PFSK-1 (cell line): ENCODE results near the gene PRR36.

Source experiments
- POLR2AphosphoS5 ChIP-seq: IDR thresholded peaks from 2 replicates; pipeline ENCODE4 v1.6.1; 2012; ENCODE audit warnings: low read depth, mild to moderate bottlenecking, control low read depth, low read length, moderate library complexity
- REST ChIP-seq, 2 experiments: IDR thresholded peaks; 2 replicates each; pipeline versions ENCODE4 v1.6.1 to v1.8.0; 2011 to 2012; ENCODE audit warnings: low read depth in 2 of 2, low read length in 2 of 2, control low read depth in 1 of 2, inconsistent platforms in 1 of 2, mild to moderate bottlenecking in 1 of 2, moderate library complexity in 1 of 2; ENCODE audit not compliant: insufficient read depth in 1 of 2
- TAF1 ChIP-seq: IDR thresholded peaks from 2 replicates; pipeline ENCODE4 v1.6.1; 2012; ENCODE audit warnings: low read length, control low read depth, borderline replicate concordance; ENCODE audit not compliant: insufficient read depth

DNA sequence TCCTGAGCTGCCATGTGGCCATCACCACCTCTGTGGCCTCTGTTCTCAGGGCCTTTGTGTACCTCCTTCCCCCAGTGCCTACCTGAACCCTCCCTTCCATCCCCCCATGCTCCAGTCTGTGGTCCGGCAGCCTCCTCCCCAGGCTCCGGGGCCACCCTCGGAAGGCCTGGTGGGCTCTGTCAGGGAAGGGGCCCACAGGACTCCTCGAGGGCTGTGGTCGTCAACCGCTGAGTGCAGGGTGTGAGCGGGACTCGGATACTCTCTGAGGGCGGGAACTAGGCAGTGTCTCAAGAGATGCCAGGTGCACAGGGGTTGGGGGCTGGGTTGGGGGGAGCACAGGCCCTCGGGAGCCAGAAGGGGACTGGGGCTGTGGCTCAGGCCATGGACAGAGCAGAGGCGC is 33.4 kb upstream of the PRR36 start:
- TF ChIP-seq POLR2AphosphoS5 (no peak), REST (IDR thresholded peaks at IDR 0.05; ENCODE audit: insufficient read depth in 1 of 2, low read depth in 2 of 2, low read length in 2 of 2) (no peak), TAF1 (no peak)
